Breast epithelium (tissue), 3 donors: Measurements from ENCODE around the gene GABRD.

Experiments used
- CTCF ChIP-seq, 3 donors: fragments of 450-650 bp; IDR thresholded peaks; one replicate each; pipeline ENCODE4 v1.5.1; 2016 to 2017; ENCODE audit warnings: antibody characterized with exemption in 3 of 3, mild to moderate bottlenecking in 3 of 3, moderate library complexity in 3 of 3
- POLR2AphosphoS5 ChIP-seq, 3 donors: sonication (generic); formaldehyde crosslinking; IDR thresholded peaks; one replicate each; pipeline ENCODE4 v1.6.1; 2017; ENCODE audit warnings: antibody characterized with exemption in 3 of 3

DNA sequence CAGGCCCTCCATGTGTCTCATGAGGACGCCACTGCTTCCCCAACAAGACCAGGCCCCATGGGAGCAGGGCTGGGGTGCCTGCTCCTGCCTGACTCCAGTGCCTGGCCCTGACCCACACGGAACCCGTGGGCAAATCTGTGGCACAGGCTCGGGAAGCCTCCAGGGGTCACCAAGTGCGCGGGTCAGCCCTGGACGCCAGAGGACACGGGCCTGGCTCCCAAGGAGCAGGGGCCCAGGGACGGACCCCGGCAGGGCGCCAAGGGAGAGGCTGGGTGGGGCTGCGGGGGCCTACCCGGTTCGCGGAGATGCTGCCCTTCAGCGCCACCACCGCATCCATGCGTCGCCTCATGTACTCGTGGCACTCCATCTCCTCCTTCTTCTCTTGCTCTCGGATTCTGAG lies 47.5 kb upstream of the GABRD start:
- no peak for TF ChIP-seq POLR2AphosphoS5 (IDR thresholded peaks at IDR 0.05)
- TF ChIP-seq CTCF (IDR thresholded peaks at IDR 0.05) = no peak
